Loucy (cell line): Measurements from ENCODE around the gene MUCL3.

Source experiments
- CTCF ChIP-seq: fragments of 200-600 bp; sonication (generic); conservative IDR thresholded peaks from 2 replicates; pipeline ENCODE4 v1.5.1; 2014; ENCODE audit warnings: mild to moderate bottlenecking, antibody characterized with exemption, low read length
- EZH2phosphoT487 ChIP-seq: fragments of 200-600 bp; IDR thresholded peaks from 2 replicates; pipeline ENCODE4 v1.6.1; 2018; ENCODE audit warnings: antibody characterized with exemption, mild to moderate bottlenecking, moderate library complexity, borderline replicate concordance

GRCh38 chr6:30893666-30894065 lies 47.1 kb upstream of the MUCL3 start:
- TF ChIP-seq CTCF, result no peak
- no peak for TF ChIP-seq EZH2phosphoT487
